ENCODE results near the gene CACNA2D1.
"Not testable (repeated sequence)": the region's sequence is repeated elsewhere in the genome, so short reads cannot be mapped to it uniquely, and the experiment has no call there.

Gene CACNA2D1

GRCh38 chr7:82433507-82433906 is 10.1 kb downstream of the CACNA2D1 start:
- no peak for DNase-seq

GRCh38 chr7:82432743-82433142 is 10.8 kb downstream of the CACNA2D1 start:
- not testable (repeated sequence) for DNase-seq

GRCh38 chr7:82430500-82431465 is 12.8 kb downstream of the CACNA2D1 start:
- no peak for DNase-seq

- peak; percentile 26 for DNase-seq
Measured at GRCh38 chr7:82429408-82429807, 14.2 kb downstream of the CACNA2D1 start.

GRCh38 chr7:82428186-82428961 is 15.2 kb downstream of the CACNA2D1 start:
- DNase-seq, result no peak

- DNase-seq, result no peak
Measured at GRCh38 chr7:82423446-82423845, 20.1 kb downstream of the CACNA2D1 start.

GRCh38 chr7:82419200-82419599 is 24.4 kb downstream of the CACNA2D1 start:
- DNase-seq, result no peak

GRCh38 chr7:82417898-82418297 is 25.7 kb downstream of the CACNA2D1 start:
- DNase-seq, result no peak

- DNase-seq, result no peak
Measured at GRCh38 chr7:82416402-82416801, 27.2 kb downstream of the CACNA2D1 start.

GRCh38 chr7:82414389-82414788 is 29.2 kb downstream of the CACNA2D1 start:
- DNase-seq, result no peak

- no peak for DNase-seq
Measured at GRCh38 chr7:82413237-82413636, 30.3 kb downstream of the CACNA2D1 start.

GRCh38 chr7:82411732-82412131 is 31.8 kb downstream of the CACNA2D1 start:
- no peak for DNase-seq

- no peak for DNase-seq
Measured at GRCh38 chr7:82410461-82410860, 33.1 kb downstream of the CACNA2D1 start.

- no peak for DNase-seq
Measured at GRCh38 chr7:82406937-82407336, 36.6 kb downstream of the CACNA2D1 start.

GRCh38 chr7:82405301-82405700 is 38.3 kb downstream of the CACNA2D1 start:
- no peak for DNase-seq

- DNase-seq, result no peak
Measured at GRCh38 chr7:82404652-82405051, 38.9 kb downstream of the CACNA2D1 start.

GRCh38 chr7:82404094-82404493 is 39.5 kb downstream of the CACNA2D1 start:
- no peak for DNase-seq

- DNase-seq, result no peak
Measured at GRCh38 chr7:82397879-82398524, 45.6 kb downstream of the CACNA2D1 start.

- DNase-seq, result no peak
Measured at GRCh38 chr7:82396343-82396742, 47.2 kb downstream of the CACNA2D1 start.

GRCh38 chr7:82395147-82395546 is 48.4 kb downstream of the CACNA2D1 start:
- DNase-seq, result no peak

- DNase-seq, result no peak
Measured at GRCh38 chr7:82393840-82394220, 49.7 kb downstream of the CACNA2D1 start.

- DNase-seq, result no peak
Measured at GRCh38 chr7:82393076-82393839, 50.3 kb downstream of the CACNA2D1 start.

- no peak for DNase-seq
Measured at GRCh38 chr7:82390936-82391335, 52.6 kb downstream of the CACNA2D1 start.
